Fibroblast of villous mesenchyme (primary cell): ENCODE measurements around the gene EVX2. TPM values are rescaled to one million over a fixed set of nuclear protein-coding genes. Genes with fewer than 3 reads are reported as not detected.
A peak's percentile ranks its signal among the peaks of the same experiment; 100 is the strongest.

Experiments used
- DNase-seq: peaks from one replicate; pipeline ENCODE4 v3.0.0-alpha.2; 2010; ENCODE audit warnings: low read depth
- H3K4me3 ChIP-seq: 2 replicates; pipeline ENCODE4 v1.5.1; 2011; ENCODE audit warnings: low read depth, mild to moderate bottlenecking, low read length
- total RNA-seq: library from RNA; depleted of rRNA; stranded (reverse); fragments of >200 nt; gene quantifications from 2 replicates; pipeline ENCODE4 v1.2.3, GENCODE V29; 2012
- TF ChIP-seq, protein P1 (sequence below): IDR thresholded peaks from 2 replicates; pipeline ENCODE4 v1.5.1; 2012; ENCODE audit warnings: low read depth, mild to moderate bottlenecking, low read length; ENCODE audit not compliant: insufficient read depth

Gene EVX2
- total RNA-seq, 1 donor, result not detected

DNA sequence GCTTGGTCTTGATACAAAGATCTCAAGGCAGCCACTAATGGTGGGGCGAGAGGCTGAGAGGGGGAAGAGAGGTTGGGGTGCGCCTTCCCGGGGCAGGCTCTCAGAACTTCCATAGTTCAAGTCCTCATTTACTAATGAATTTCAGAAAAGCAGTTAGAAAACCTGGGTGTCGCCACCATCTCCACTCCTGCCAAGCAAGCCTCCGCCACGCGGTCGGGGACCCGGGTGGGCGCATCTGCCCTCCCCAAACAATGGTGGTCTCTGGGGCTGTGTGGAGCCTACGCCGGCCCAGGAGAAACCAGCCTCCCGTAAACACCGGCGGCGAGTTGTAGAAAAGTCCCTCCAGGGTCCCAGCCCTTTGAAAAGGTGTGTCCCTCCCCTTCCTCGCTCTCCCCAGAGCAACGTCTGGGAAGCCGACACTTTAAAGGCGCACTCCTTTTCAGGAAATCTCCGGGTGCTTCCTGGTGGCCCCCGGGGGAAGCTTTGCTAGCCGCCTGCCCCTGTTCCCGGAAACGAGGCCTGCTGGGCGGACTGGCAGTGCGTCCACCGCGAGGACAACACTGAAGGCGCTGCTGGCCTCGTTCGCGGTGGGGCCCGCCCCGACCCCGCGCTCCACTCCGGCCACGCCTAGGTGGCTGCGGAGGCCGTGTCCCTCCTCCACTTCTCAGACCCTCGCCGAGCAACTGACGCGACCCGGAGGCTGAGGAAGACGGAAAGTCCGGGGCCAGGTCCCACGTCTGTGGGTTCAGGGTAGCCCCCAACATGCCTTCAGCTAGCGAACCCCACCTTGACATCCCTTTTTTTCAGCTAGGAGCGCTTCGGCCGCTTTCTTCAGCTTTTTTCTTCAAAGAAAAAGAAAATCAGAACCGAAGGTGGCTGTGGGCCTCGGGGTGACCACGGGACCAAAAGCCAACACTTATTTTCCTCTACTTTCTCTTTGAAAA, 16.8 kb downstream of the EVX2 start:
- H3K4me3 ChIP-seq, result peak overlapping the region; percentile 5
- no peak for DNase-seq
- TF ChIP-seq, protein P1, sequence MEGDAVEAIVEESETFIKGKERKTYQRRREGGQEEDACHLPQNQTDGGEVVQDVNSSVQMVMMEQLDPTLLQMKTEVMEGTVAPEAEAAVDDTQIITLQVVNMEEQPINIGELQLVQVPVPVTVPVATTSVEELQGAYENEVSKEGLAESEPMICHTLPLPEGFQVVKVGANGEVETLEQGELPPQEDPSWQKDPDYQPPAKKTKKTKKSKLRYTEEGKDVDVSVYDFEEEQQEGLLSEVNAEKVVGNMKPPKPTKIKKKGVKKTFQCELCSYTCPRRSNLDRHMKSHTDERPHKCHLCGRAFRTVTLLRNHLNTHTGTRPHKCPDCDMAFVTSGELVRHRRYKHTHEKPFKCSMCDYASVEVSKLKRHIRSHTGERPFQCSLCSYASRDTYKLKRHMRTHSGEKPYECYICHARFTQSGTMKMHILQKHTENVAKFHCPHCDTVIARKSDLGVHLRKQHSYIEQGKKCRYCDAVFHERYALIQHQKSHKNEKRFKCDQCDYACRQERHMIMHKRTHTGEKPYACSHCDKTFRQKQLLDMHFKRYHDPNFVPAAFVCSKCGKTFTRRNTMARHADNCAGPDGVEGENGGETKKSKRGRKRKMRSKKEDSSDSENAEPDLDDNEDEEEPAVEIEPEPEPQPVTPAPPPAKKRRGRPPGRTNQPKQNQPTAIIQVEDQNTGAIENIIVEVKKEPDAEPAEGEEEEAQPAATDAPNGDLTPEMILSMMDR, result no peak

DNA sequence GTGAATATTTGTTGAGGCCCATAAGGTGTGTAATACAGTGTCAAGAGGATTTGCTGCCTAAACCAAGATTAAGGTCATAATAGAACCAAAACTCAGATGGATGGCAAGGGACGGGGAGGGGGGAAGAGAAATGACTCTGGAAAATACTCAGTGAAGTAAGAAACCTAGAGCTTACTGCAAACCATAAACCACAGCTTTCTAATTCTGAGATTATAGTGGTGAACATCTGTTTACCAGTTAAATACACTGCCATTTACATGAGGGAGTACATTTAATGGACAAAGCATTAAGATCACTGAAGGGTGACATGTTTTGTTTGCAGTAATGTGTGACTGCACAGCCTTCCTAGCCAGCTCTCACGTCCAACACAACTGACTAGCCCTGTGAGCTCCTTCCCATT, 19.8 kb downstream of the EVX2 start:
- TF ChIP-seq, protein P1, result no peak
- H3K4me3 ChIP-seq, result no peak overlapping the region
- DNase-seq, result no peak

DNA sequence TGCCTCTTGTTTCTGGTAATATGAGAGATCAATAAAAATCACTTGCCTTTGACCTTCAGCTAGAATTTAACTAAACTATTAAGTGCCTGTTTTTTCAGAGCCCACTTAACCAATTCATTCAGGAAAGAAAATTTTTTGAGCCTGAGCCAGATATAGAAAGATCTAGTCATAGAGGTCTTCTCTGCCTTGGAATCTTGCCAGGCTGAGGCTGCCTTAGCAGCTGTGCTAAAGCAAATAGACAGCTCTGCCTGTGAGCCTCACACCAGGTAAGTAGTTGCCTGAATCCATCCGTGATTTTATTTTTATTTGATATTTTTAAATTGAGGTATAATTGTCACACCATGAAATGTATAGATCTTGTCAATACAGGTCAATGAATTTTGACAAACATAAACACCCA, 27.4 kb downstream of the EVX2 start:
- TF ChIP-seq, protein P1, result no peak
- DNase-seq, result no peak
- H3K4me3 ChIP-seq, result no peak overlapping the region

DNA sequence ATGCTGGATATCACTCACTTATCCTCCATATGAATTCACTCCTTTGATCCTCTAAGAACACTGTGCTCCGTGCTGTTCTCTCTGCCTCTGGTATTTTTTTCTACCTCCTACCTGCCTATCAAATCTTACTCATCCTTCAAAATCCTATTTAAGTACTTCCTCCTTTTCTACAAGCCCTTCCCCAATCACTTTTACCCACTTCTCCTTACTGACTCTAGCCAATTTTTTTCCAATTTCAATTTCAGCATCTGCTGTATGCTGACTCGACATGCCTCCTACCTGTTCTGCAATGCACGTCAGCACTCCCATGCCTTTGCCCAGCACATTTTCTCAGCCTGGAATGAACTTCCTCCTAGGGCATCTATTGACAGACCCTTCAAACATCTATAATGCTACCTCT, 44.4 kb downstream of the EVX2 start:
- TF ChIP-seq, protein P1, result no peak
- DNase-seq, result no peak

DNA sequence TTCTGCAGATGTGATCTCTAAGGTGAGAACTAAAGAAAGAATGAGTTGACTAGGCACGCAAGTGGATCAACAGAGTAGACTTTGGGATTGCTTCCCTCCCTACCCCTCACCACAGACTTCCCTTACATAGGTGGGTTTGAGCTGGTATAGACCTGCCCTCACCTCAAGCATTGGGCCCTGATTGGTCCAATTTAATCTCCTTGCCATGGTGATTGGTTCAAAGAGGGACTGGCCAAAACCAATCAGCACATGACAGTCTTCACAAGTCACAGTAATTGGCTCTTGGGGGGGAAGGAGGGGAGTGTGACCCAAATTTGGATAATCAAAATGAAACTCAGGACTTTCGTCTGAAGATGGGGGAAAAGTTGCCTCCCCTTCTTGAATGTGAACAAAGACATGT, 45.1 kb downstream of the EVX2 start:
- TF ChIP-seq, protein P1, result no peak

More for the DNA sequence above, 44.4 kb downstream of the EVX2 start:
- no peak overlapping the region for H3K4me3 ChIP-seq

DNA sequence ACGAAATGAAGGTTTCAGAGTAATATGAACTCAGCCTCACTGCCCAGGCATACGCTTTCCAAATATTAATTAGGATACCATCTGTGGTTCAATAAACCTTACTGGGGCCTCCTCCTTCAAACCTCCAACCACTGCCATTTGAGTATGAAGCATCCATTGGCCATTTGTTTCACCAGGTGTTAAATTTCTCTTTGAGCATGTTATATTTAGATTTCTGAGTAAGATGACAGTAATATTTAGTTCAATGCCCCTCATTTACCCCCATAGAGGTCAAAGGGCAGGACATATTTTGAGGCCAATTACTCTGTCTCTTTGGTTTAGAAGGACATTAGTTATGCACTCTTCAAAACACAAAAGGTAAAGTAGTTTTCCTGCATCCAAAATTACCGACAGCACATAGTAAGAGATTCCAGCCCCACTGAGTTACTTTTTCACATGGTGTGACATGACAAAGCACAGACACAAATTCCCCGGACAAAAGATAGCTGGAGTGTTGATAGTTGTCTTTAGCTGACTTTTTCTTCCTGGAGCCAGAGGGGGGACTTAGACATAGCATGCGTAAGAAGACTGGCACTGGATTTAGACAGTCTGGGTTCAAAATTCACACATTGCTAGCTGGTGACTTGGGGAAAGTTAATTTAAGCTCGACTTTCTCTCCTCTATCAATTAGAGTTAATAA, 48.6 kb downstream of the EVX2 start:
- no peak for DNase-seq
- TF ChIP-seq, protein P1, result no peak
- no peak overlapping the region for H3K4me3 ChIP-seq

More for the DNA sequence above, 45.1 kb downstream of the EVX2 start:
- H3K4me3 ChIP-seq, result no peak overlapping the region
- DNase-seq, result no peak
